Left lung (tissue), 10 donors: ENCODE measurements around the gene TCEANC2. TPM values are rescaled to one million over a fixed set of nuclear protein-coding genes. Genes with fewer than 3 reads are reported as not detected.

ENCODE experiments used
- ATAC-seq: fragments of 200-7000 bp; cut with Tn5 transposase; one replicate; pipeline ENCODE4 v1.9.1; 2020; ENCODE audit warnings: moderate library complexity
- DNase-seq, 4 donors: peaks; one replicate each; pipeline ENCODE4 v3.0.0-alpha.2; 2013 to 2020
- H3K27ac ChIP-seq, 2 donors: fragments of 200-600 bp; sonication (generic) in 1 of 2; one replicate each; pipeline versions ENCODE4 v1.5.0 to v1.8.0; 2020 to 2021
- H3K27me3 ChIP-seq, 2 donors: fragments of 200-600 bp; sonication (generic) in 1 of 2; one replicate each; pipeline versions ENCODE4 v1.5.0 to v1.8.0; 2020 to 2021
- H3K36me3 ChIP-seq, 2 donors: fragments of 200-600 bp; sonication (generic) in 1 of 2; one replicate each; pipeline versions ENCODE4 v1.5.0 to v1.8.0; 2020 to 2021
- H3K4me1 ChIP-seq, 2 donors: fragments of 200-600 bp; one replicate each; pipeline ENCODE4 v1.8.0; 2021
- H3K4me3 ChIP-seq, 2 donors: fragments of 200-600 bp; sonication (generic) in 1 of 2; one replicate each; pipeline versions ENCODE4 v1.5.0 to v1.8.0; 2020 to 2021; ENCODE audit warnings: mild to moderate bottlenecking in 1 of 2
- H3K9me3 ChIP-seq, 2 donors: fragments of 200-600 bp; sonication (generic) in 1 of 2; one replicate each; pipeline versions ENCODE4 v1.5.0 to v1.8.0; 2020 to 2021
- intact Hi-C, 2 donors: fragments of 100-400 bp; cut with DNase I; formaldehyde crosslinking; loops; one replicate each; pipeline versions ENCODE4 v1.11.2 to v1.14.2; 2022
- microRNA-seq, 2 donors: library from miRNA; unstranded; fragments of <30 nt; microRNA quantifications; one replicate each; pipeline ENCODE4, GENCODE V29; 2019
- polyA plus RNA-seq, 6 donors: library from polyadenylated mRNA; unstranded; fragments of 120-200 nt; gene quantifications; one replicate each; pipeline ENCODE4 v1.2.1, GENCODE V29; 2013; ENCODE audit not compliant: insufficient read length in 6 of 6
- total RNA-seq, 2 donors: library from RNA; stranded (reverse); fragmentation: NEBNext Ultra II Directional; extraction: Animal tissue kit (Norgen Biotek cat#: 25700); gene quantifications; one replicate each; pipeline ENCODE4 v1.2.1, GENCODE V29; 2021
- TF ChIP-seq, protein P1 (sequence below), 2 donors: fragments of 200-600 bp; sonication (generic) in 1 of 2; IDR thresholded peaks; one replicate each; pipeline versions ENCODE4 v1.5.0 to v1.8.0; 2021; ENCODE audit warnings: antibody characterized with exemption in 2 of 2
- donor health status: DM: no; HTN: yes; CAD: no.
- donor health status: DM: no; HTN: no; CAD: no.

TCEANC2 gene
- total and polyA plus RNA-seq, 8 donors, result 5.2 to 13.3 (median 10.2) TPM

GRCh38 chr1:54153535-54154439, 100.4 kb downstream of the TCEANC2 start:
- no peaks in the 10 kb centered on the region for H3K9me3 ChIP-seq
- no peak overlapping the region for H3K4me3 ChIP-seq
- ATAC-seq (peak; percentile 95), DNase-seq (peak in 3 of 4 donors; percentile 34 to 62 (median 55))
- TF ChIP-seq, protein P1, sequence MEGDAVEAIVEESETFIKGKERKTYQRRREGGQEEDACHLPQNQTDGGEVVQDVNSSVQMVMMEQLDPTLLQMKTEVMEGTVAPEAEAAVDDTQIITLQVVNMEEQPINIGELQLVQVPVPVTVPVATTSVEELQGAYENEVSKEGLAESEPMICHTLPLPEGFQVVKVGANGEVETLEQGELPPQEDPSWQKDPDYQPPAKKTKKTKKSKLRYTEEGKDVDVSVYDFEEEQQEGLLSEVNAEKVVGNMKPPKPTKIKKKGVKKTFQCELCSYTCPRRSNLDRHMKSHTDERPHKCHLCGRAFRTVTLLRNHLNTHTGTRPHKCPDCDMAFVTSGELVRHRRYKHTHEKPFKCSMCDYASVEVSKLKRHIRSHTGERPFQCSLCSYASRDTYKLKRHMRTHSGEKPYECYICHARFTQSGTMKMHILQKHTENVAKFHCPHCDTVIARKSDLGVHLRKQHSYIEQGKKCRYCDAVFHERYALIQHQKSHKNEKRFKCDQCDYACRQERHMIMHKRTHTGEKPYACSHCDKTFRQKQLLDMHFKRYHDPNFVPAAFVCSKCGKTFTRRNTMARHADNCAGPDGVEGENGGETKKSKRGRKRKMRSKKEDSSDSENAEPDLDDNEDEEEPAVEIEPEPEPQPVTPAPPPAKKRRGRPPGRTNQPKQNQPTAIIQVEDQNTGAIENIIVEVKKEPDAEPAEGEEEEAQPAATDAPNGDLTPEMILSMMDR (IDR thresholded peaks at IDR 0.05), result no peak
- H3K4me1 ChIP-seq, result peaks cover 3% of the 10 kb centered on the region in 2 donors
- intact Hi-C loops, result no loop called here
- no peaks in the 10 kb centered on the region for H3K36me3 ChIP-seq
- no peak overlapping the region for H3K27ac ChIP-seq
- H3K27me3 ChIP-seq, result no peaks in the 10 kb centered on the region

Small RNA genes within 50 kb of the gene (microRNA-seq; reads per million reads assigned to microRNA genes)
- gene MIR4781, result 1.8 reads per million in 2 donors

Other genes with a start within 250 kb of the TCEANC2 start
- 10 to 100 TPM in 1 of 2 donors, 1 to 10 TPM in 1; 9.1 to 15.6 TPM for gene NDC1, start 215.3 kb upstream of the TCEANC2 start, total RNA-seq
- gene NDC1, start 215.3 kb upstream of the TCEANC2 start, polyA plus RNA-seq, result 10 to 100 TPM; 19.9 to 27.4 (median 21.2) TPM
- gene YIPF1, start 163.8 kb upstream of the TCEANC2 start, total RNA-seq, result 10 to 100 TPM; 27.1 to 27.7 TPM
- 10 to 100 TPM; 24.2 to 28.7 (median 26.6) TPM for gene YIPF1, start 163.8 kb upstream of the TCEANC2 start, polyA plus RNA-seq
- 1 to 10 TPM in 1 of 2 donors, not detected in 1; 1.2 TPM for gene DIO1, start 159.4 kb upstream of the TCEANC2 start, total RNA-seq
- 1 to 10 TPM in 1 of 6 donors, under 1 TPM in 5; 0.51 to 1.2 (median 0.79) TPM for gene DIO1, start 159.4 kb upstream of the TCEANC2 start, polyA plus RNA-seq
- 10 to 100 TPM; 22.3 to 26.1 TPM for gene IFT25, start 107.9 kb upstream of the TCEANC2 start, total RNA-seq
- gene IFT25, start 107.9 kb upstream of the TCEANC2 start, polyA plus RNA-seq, result 10 to 100 TPM; 50.4 to 65.4 (median 52.5) TPM
- 10 to 100 TPM; 18.0 to 21.9 TPM for gene LRRC42, start 107.3 kb upstream of the TCEANC2 start, total RNA-seq
- gene LRRC42, start 107.3 kb upstream of the TCEANC2 start, polyA plus RNA-seq, result 10 to 100 TPM; 33.9 to 43.2 (median 36.0) TPM
- gene LDLRAD1, start 35.4 kb upstream of the TCEANC2 start, total RNA-seq, result 1 to 10 TPM in 1 of 2 donors, not detected in 1; 6.5 TPM
- 1 to 10 TPM in 5 of 6 donors, under 1 TPM in 1; 0.68 to 6.9 (median 3.2) TPM for gene LDLRAD1, start 35.4 kb upstream of the TCEANC2 start, polyA plus RNA-seq
- gene TMEM59, start 404 bp upstream of the TCEANC2 start, total RNA-seq, result 100 to 1,000 TPM; 354 to 468 TPM
- gene TMEM59, start 404 bp upstream of the TCEANC2 start, polyA plus RNA-seq, result 100 to 1,000 TPM; 235 to 349 (median 309) TPM
- gene CDCP2, start 99.4 kb downstream of the TCEANC2 start, total RNA-seq, result under 1 TPM in 1 of 2 donors, not detected in 1; 0.18 TPM
- gene CDCP2, start 99.4 kb downstream of the TCEANC2 start, polyA plus RNA-seq, result under 1 TPM in 3 of 6 donors, not detected in 3; 0.15 to 0.18 (median 0.18) TPM
- gene CYB5RL, start 146.4 kb downstream of the TCEANC2 start, total RNA-seq, result 1 to 10 TPM; 7.4 to 7.5 TPM
- 10 to 100 TPM in 5 of 6 donors, 1 to 10 TPM in 1; 9.6 to 11.7 (median 10.7) TPM for gene CYB5RL, start 146.4 kb downstream of the TCEANC2 start, polyA plus RNA-seq
- 10 to 100 TPM; 55.5 to 68.4 TPM for gene MRPL37, start 146.6 kb downstream of the TCEANC2 start, total RNA-seq
- 10 to 100 TPM; 56.7 to 66.0 (median 59.0) TPM for gene MRPL37, start 146.6 kb downstream of the TCEANC2 start, polyA plus RNA-seq